ENCODE data around the gene DAAM1.

GRCh38 chr14:59159169-59159568 is 29.3 kb upstream of the DAAM1 start:
- no peak for TF ChIP-seq CTCF (conservative IDR thresholded peaks at IDR 0.05 in 1 of 2, IDR thresholded peaks at IDR 0.05 in 1 of 2; ENCODE audit: extremely low read depth in 1 of 2, insufficient read depth in 1 of 2, low read depth in 1 of 2, low read length in 2 of 2)
- TF ChIP-seq EZH2 (IDR thresholded peaks at IDR 0.05; ENCODE audit: borderline replicate concordance, low read length) = no peak
